Measurements from ENCODE around the gene C12orf56. TPM values are rescaled to one million over a fixed set of nuclear protein-coding genes. Genes with fewer than 3 reads are reported as not detected.

Gene C12orf56
- total RNA-seq, 1 donor from 2014 or later = 0.10 TPM

GRCh38 chr12:64389154-64389553 is 1.4 kb downstream of the C12orf56 start:
- H3K4me1 Mint-ChIP-seq (ENCODE audit: low read depth) = peaks cover 4% of the 10 kb centered on the region
- DNase-seq (ENCODE audit: low spot score) = no peak
- no peaks in the 10 kb centered on the region for H3K36me3 Mint-ChIP-seq (ENCODE audit: low read depth)
- no peaks in the 10 kb centered on the region for H3K9me3 Mint-ChIP-seq (ENCODE audit: low read depth)
- no peak for TF ChIP-seq CTCF (IDR thresholded peaks at IDR 0.05)
- no peak overlapping the region for H3K27ac Mint-ChIP-seq (ENCODE audit: unreplicated experiment)
- H3K27me3 Mint-ChIP-seq (ENCODE audit: low read depth) = no peaks in the 10 kb centered on the region
- H3K4me3 Mint-ChIP-seq (ENCODE audit: unreplicated experiment) = no peak overlapping the region

GRCh38 chr12:64387197-64387816 is 3.3 kb downstream of the C12orf56 start:
- TF ChIP-seq CTCF (IDR thresholded peaks at IDR 0.05) = no peak
- DNase-seq (ENCODE audit: low spot score) = no peak
- Mint-ChIP-seq H3K9me3 (ENCODE audit: low read depth) (no peaks in the 10 kb centered on the region), H3K27ac (ENCODE audit: unreplicated experiment) (no peak overlapping the region), H3K4me1 (ENCODE audit: low read depth) (peaks cover 4% of the 10 kb centered on the region), H3K4me3 (ENCODE audit: unreplicated experiment) (no peak overlapping the region), H3K36me3 (ENCODE audit: low read depth) (no peaks in the 10 kb centered on the region), H3K27me3 (ENCODE audit: low read depth) (no peaks in the 10 kb centered on the region)

GRCh38 chr12:64385468-64385867 is 5.1 kb downstream of the C12orf56 start:
- H3K4me3 Mint-ChIP-seq (ENCODE audit: unreplicated experiment) = no peak overlapping the region
- H3K27me3 Mint-ChIP-seq (ENCODE audit: low read depth) = no peaks in the 10 kb centered on the region
- H3K9me3 Mint-ChIP-seq (ENCODE audit: low read depth) = peaks cover 6% of the 10 kb centered on the region
- H3K4me1 Mint-ChIP-seq (ENCODE audit: low read depth) = peaks cover 4% of the 10 kb centered on the region
- no peak for TF ChIP-seq CTCF (IDR thresholded peaks at IDR 0.05)
- DNase-seq (ENCODE audit: low spot score) = no peak
- H3K27ac Mint-ChIP-seq (ENCODE audit: unreplicated experiment) = no peak overlapping the region
- peaks cover 2% of the 10 kb centered on the region for H3K36me3 Mint-ChIP-seq (ENCODE audit: low read depth)

GRCh38 chr12:64385019-64385418 is 5.5 kb downstream of the C12orf56 start:
- H3K36me3 Mint-ChIP-seq (ENCODE audit: low read depth) = peaks cover 2% of the 10 kb centered on the region
- no peaks in the 10 kb centered on the region for H3K27me3 Mint-ChIP-seq (ENCODE audit: low read depth)
- H3K9me3 Mint-ChIP-seq (ENCODE audit: low read depth) = peaks cover 10% of the 10 kb centered on the region
- H3K4me3 Mint-ChIP-seq (ENCODE audit: unreplicated experiment) = no peak overlapping the region
- H3K27ac Mint-ChIP-seq (ENCODE audit: unreplicated experiment) = no peak overlapping the region
- TF ChIP-seq CTCF (IDR thresholded peaks at IDR 0.05) = no peak
- peaks cover 4% of the 10 kb centered on the region for H3K4me1 Mint-ChIP-seq (ENCODE audit: low read depth)
- DNase-seq (ENCODE audit: low spot score) = no peak

GRCh38 chr12:64383675-64384074 is 6.9 kb downstream of the C12orf56 start:
- no peak overlapping the region for H3K27ac Mint-ChIP-seq (ENCODE audit: unreplicated experiment)
- no peak overlapping the region for H3K4me3 Mint-ChIP-seq (ENCODE audit: unreplicated experiment)
- no peak for TF ChIP-seq CTCF (IDR thresholded peaks at IDR 0.05)
- H3K9me3 Mint-ChIP-seq (ENCODE audit: low read depth) = peaks cover 11% of the 10 kb centered on the region
- H3K36me3 Mint-ChIP-seq (ENCODE audit: low read depth) = peaks cover 2% of the 10 kb centered on the region
- no peak for DNase-seq (ENCODE audit: low spot score)
- H3K27me3 Mint-ChIP-seq (ENCODE audit: low read depth) = no peaks in the 10 kb centered on the region
- peaks cover 4% of the 10 kb centered on the region for H3K4me1 Mint-ChIP-seq (ENCODE audit: low read depth)

All from chondrocyte (in vitro differentiated cells).